Testis (tissue), 2 donors: Measurements from ENCODE around the gene PIP5KL1.

Source experiments
- CTCF ChIP-seq, 3 experiments: fragments of 450-650 bp in 2 of 3; fragments of 200-600 bp in 1 of 3; sonication (generic) in 1 of 3; IDR thresholded peaks; one replicate each; pipeline ENCODE4 v1.5.1; 2016 to 2019; ENCODE audit warnings: antibody characterized with exemption in 3 of 3, mild to moderate bottlenecking in 2 of 3, moderate library complexity in 1 of 3
- POLR2A ChIP-seq: fragments of 450-650 bp; IDR thresholded peaks from one replicate; pipeline ENCODE4 v1.6.1; 2017; ENCODE audit warnings: antibody characterized with exemption, mild to moderate bottlenecking, moderate library complexity

DNA sequence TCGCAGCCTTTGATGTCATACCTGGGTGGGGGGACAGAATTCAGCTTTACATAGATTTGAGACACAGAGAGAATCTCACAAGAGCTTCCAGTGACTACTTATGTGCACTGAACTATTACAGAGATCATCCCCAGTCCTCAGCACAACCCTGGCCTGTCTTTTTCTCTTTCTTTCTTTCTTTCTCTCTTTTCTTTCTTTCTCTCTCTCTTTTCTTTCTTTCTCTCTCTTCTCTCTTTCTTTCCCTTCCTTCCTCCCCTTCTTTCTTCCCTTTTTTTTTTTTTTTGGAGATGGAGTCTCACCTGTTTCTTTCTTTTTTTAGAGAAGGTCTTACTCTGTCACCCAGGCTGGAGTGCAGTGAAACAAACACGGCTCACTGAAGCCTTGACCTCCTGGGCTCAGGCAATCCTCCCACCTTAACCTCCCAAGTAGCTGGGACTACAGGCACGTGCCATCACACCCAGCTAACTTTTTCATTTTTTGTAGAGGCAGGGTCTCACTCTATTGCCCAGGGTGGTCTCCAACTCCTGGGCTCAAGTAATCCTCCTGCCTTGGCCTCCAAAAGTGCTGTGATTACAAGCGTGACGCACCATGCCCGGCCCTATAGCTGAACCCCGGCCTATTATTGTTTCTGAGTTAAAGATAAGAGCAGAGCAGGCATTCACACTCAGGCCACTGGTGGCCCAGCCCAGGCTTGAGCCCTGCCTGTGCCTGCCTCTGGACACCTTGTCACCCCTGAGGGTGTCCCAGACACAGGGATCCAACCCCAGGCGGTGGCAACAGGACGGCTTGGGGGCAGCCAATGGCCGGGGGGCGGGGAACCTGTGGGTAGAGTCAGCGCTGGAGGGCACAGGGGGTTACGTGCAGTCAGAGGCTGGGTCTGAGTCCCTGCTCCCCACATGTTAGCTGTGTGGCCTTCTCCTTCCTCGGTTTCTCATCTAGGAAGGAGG lies 4.3 kb downstream of the PIP5KL1 start:
- TF ChIP-seq CTCF (IDR thresholded peaks at IDR 0.05), result no peak
- TF ChIP-seq POLR2A, result no peak
